CD14-positive monocyte (primary cell): Measurements from ENCODE around the gene GADD45GIP1. TPM values are rescaled to one million over a fixed set of nuclear protein-coding genes. Genes with fewer than 3 reads are reported as not detected.

ENCODE experiments used
- DNase-seq, 3 donors: peaks; one replicate each; pipeline ENCODE4 v3.0.0-alpha.2; 2011 to 2022
- H2AFZ ChIP-seq: 2 replicates; pipeline ENCODE4 v1.6.0; 2012; ENCODE audit warnings: mild to moderate bottlenecking, low read depth, low read length, inconsistent platforms; ENCODE audit not compliant: insufficient read depth, poor library complexity, severe bottlenecking
- H3K27ac ChIP-seq, 2 donors: 1 replicate in 1 of 2; 2 replicates in 1 of 2; pipeline ENCODE4 v1.5.1; 2012 to 2013; ENCODE audit warnings: low read length in 2 of 2, control low read depth in 1 of 2, inconsistent platforms in 1 of 2, low read depth in 1 of 2, mild to moderate bottlenecking in 1 of 2
- H3K27me3 ChIP-seq, 2 donors: one replicate each; pipeline versions ENCODE4 v1.6.0 to v1.6.1; 2011 to 2013; ENCODE audit warnings: low read length in 2 of 2; ENCODE audit not compliant: control insufficient read depth in 2 of 2, insufficient read depth in 2 of 2
- H3K36me3 ChIP-seq, 2 donors: replicated peaks in 1 of 2; 1 replicate in 1 of 2; 2 replicates in 1 of 2; pipeline versions ENCODE4 v1.5.1 to v1.6.1; 2012 to 2013; ENCODE audit warnings: low read length in 2 of 2, control low read depth in 1 of 2, inconsistent platforms in 1 of 2, mild to moderate bottlenecking in 1 of 2; ENCODE audit not compliant: insufficient read depth in 2 of 2, control insufficient read depth in 1 of 2
- H3K4me1 ChIP-seq, 2 donors: 1 replicate in 1 of 2; 2 replicates in 1 of 2; pipeline versions ENCODE4 v1.5.1 to v1.6.1; 2012 to 2013; ENCODE audit warnings: low read length in 2 of 2, control low read depth in 1 of 2, inconsistent platforms in 1 of 2, mild to moderate bottlenecking in 1 of 2, moderate library complexity in 1 of 2; ENCODE audit not compliant: insufficient read depth in 2 of 2, control insufficient read depth in 1 of 2
- H3K4me2 ChIP-seq: replicated peaks from 2 replicates; pipeline ENCODE3; 2012; ENCODE audit warnings: low read length, moderate library complexity, mild to moderate bottlenecking; ENCODE audit not compliant: poor library complexity, severe bottlenecking; ENCODE audit errors: extremely low read depth
- H3K4me3 ChIP-seq, 3 experiments: fragments of 200-600 bp in 1 of 3; sonication (generic) in 1 of 3; replicated peaks in 1 of 3; 1 replicate in 2 of 3; 2 replicates in 1 of 3; pipeline ENCODE4 v1.5.1; 2011 to 2013; ENCODE audit warnings: low read length in 3 of 3, mild to moderate bottlenecking in 3 of 3, control low read depth in 2 of 3, low read depth in 2 of 3, inconsistent platforms in 1 of 3, moderate library complexity in 1 of 3
- H3K79me2 ChIP-seq: 2 replicates; pipeline ENCODE4 v1.6.0; 2012; ENCODE audit warnings: mild to moderate bottlenecking, control low read depth, inconsistent platforms, low read length, moderate library complexity; ENCODE audit not compliant: insufficient read depth
- H3K9ac ChIP-seq: 2 replicates; pipeline ENCODE4 v1.6.0; 2017; ENCODE audit warnings: low read length, mild to moderate bottlenecking; ENCODE audit not compliant: insufficient read depth, poor library complexity, severe bottlenecking
- H3K9me3 ChIP-seq, 2 donors: replicated peaks in 1 of 2; 1 replicate in 1 of 2; 2 replicates in 1 of 2; pipeline versions ENCODE4 v1.5.1 to v1.6.1; 2012 to 2013; ENCODE audit warnings: low read length in 2 of 2, control low read depth in 1 of 2; ENCODE audit not compliant: control insufficient read depth in 1 of 2, insufficient read depth in 1 of 2
- H4K20me1 ChIP-seq: 2 replicates; pipeline ENCODE4 v1.6.0; 2012; ENCODE audit warnings: mild to moderate bottlenecking, low read length, control low read depth, moderate library complexity; ENCODE audit not compliant: insufficient read depth
- H3K27ac Mint-ChIP-seq, 7 donors: one replicate each; pipeline ENCODE4 v1.8.0; 2020; ENCODE audit warnings: mild to moderate bottlenecking in 7 of 7, mixed read lengths in 7 of 7, moderate library complexity in 6 of 7, inconsistent platforms in 2 of 7
- H3K27me3 Mint-ChIP-seq, 3 donors: one replicate each; pipeline ENCODE4 v1.8.0; 2021 to 2022; ENCODE audit warnings: low read depth in 3 of 3, mild to moderate bottlenecking in 3 of 3, mixed read lengths in 3 of 3, moderate library complexity in 3 of 3, inconsistent platforms in 1 of 3
- H3K36me3 Mint-ChIP-seq, 2 donors: one replicate each; pipeline ENCODE4 v1.8.0; 2020; ENCODE audit warnings: mixed read lengths in 2 of 2, inconsistent platforms in 1 of 2, mild to moderate bottlenecking in 1 of 2
- H3K4me1 Mint-ChIP-seq: one replicate; pipeline ENCODE4 v1.8.0; 2020; ENCODE audit warnings: mild to moderate bottlenecking, mixed read lengths
- H3K4me3 Mint-ChIP-seq, 2 donors: one replicate each; pipeline ENCODE4 v1.8.0; 2020; ENCODE audit warnings: mild to moderate bottlenecking in 2 of 2, mixed read lengths in 2 of 2, moderate library complexity in 1 of 2
- H3K9me3 Mint-ChIP-seq, 7 donors: one replicate each; pipeline ENCODE4 v1.8.0; 2020 to 2022; ENCODE audit warnings: mixed read lengths in 7 of 7, mild to moderate bottlenecking in 6 of 7, moderate library complexity in 6 of 7, inconsistent platforms in 2 of 7
- WGBS: methylation state at CpG from one replicate; pipeline ENCODE4 v1.1.5; 2013; ENCODE audit warnings: missing lambda C conversion rate; ENCODE audit not compliant: insufficient coverage; 5-methylcytosine and 5-hydroxymethylcytosine counted together
- intact Hi-C, 2 donors: fragments of 100-400 bp; cut with micrococcal nuclease; formaldehyde crosslinking; loops; one replicate each; pipeline versions ENCODE4 v1.15.0 to v1.15.1; 2023
- polyA plus RNA-seq, 3 donors: library from polyadenylated mRNA; depleted of rRNA in 1 of 3; unstranded in 2 of 3; stranded (reverse) in 1 of 3; fragments of 300-500 nt in 2 of 3; fragments of >200 nt in 1 of 3; fragmentation: Illumina TruSeq in 2 of 3; gene quantifications; 1 replicate in 2 of 3; 2 replicates in 1 of 3; pipeline ENCODE4 v1.2.3, GENCODE V29; 2012 to 2021
- TF ChIP-seq, protein P1 (sequence below): fragments of 200-600 bp; IDR thresholded peaks from one replicate; pipeline ENCODE4 v1.8.0; 2022; ENCODE audit warnings: antibody characterized with exemption, mild to moderate bottlenecking

The GADD45GIP1 gene
- polyA plus RNA-seq, 3 donors = 8.3 to 42.4 (median 31.6) TPM

DNA sequence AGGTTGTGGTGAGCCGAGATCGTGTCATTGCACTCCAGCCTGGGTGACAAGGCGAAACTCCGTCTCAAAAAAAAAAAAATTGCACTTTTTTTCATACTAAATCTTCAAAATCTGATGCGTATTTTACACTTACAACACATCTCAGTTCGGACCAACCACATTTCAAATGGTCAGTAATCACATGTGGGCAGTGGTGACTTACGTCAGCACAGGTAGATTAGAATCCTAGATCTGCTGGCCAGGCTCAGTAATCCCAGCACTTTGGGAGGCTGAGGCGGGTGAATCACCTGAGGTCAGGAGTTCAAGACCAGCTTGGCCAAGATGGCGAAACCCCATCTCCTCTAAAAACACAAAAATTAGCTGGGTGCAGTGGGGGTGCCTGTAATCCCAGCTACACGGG lies 22.0 kb downstream of the GADD45GIP1 start:
- peaks cover 15 to 18% of the 10 kb centered on the region in 2 donors for H3K36me3 Mint-ChIP-seq
- H3K4me1 Mint-ChIP-seq = peaks cover 45% of the 10 kb centered on the region
- H3K79me2 ChIP-seq = peaks cover 59% of the 10 kb centered on the region
- peaks cover 0 to 4% (median 2%) of the 10 kb centered on the region in 3 donors for H3K27me3 Mint-ChIP-seq
- H3K27me3 ChIP-seq = no peaks in the 10 kb centered on the region
- H3K27ac ChIP-seq = no peak overlapping the region
- H2AFZ ChIP-seq = no peak overlapping the region
- no peak overlapping the region for H3K4me3 Mint-ChIP-seq
- H3K9me3 ChIP-seq = no peaks in the 10 kb centered on the region
- no peak for DNase-seq
- 70% methylated on average over 8 of the region's 10 CpGs for WGBS
- intact Hi-C loops = loop anchor here (5.0 to 10.0 kb wide), 2 partner anchors 50 to 143 kb away; partner anchors contain the start of genes DNASE2 (in 1 of the 2), JUNB (in 1 of the 2) and KLF1 (in 1 of the 2)
- H3K4me1 ChIP-seq = peaks cover 48 to 54% of the 10 kb centered on the region in 2 donors
- H3K27ac Mint-ChIP-seq = no peak overlapping the region
- no peak overlapping the region for H3K4me2 ChIP-seq
- H3K9me3 Mint-ChIP-seq = no peaks in the 10 kb centered on the region
- no peak overlapping the region for H3K9ac ChIP-seq
- TF ChIP-seq, protein P1, sequence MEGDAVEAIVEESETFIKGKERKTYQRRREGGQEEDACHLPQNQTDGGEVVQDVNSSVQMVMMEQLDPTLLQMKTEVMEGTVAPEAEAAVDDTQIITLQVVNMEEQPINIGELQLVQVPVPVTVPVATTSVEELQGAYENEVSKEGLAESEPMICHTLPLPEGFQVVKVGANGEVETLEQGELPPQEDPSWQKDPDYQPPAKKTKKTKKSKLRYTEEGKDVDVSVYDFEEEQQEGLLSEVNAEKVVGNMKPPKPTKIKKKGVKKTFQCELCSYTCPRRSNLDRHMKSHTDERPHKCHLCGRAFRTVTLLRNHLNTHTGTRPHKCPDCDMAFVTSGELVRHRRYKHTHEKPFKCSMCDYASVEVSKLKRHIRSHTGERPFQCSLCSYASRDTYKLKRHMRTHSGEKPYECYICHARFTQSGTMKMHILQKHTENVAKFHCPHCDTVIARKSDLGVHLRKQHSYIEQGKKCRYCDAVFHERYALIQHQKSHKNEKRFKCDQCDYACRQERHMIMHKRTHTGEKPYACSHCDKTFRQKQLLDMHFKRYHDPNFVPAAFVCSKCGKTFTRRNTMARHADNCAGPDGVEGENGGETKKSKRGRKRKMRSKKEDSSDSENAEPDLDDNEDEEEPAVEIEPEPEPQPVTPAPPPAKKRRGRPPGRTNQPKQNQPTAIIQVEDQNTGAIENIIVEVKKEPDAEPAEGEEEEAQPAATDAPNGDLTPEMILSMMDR = no peak
- H3K4me3 ChIP-seq = no peak overlapping the region
- peaks cover 10 to 13% of the 10 kb centered on the region in 2 donors for H3K36me3 ChIP-seq
- peaks cover 27% of the 10 kb centered on the region for H4K20me1 ChIP-seq

DNA sequence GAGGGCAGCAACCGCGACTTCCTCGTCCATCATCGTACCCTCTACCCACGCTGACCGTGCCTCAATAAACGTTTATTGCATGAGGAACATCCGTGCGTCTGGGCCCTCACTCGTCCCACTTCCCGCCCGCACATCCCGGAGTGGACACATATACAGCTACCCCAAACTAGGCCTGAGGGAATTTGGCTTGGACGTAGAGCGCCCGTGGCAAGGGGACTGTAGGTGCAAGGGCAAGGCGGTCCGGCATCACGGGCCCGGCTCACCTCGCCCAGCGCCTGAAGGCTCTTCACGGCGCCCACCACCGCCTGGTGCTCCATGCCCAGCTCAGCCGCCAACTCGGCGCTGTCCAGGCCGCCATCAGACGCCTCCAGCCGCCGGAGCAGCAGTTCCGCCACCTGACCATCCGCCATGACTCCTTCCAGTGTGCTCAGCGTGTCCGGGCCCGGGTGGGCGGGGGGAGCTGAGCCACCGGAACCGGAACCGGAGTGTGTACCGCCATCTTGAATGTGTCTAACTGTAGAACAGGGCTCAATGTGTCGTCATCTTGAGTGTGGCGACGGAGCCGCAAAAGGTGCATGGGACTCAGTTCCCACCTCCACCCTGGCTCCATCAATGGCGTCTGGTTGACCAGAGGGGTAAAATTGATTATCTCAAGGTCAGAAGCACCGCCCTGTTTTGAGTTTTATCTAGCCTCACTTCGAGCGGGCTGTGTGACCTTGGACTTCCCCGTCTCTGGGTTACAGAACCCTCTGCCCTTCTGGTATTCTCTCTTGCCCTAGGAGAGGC lies 23.5 kb downstream of the GADD45GIP1 start, which contains the start of gene FARSA:
Gene FARSA (minus strand): TSS at position 425 of the 786 bp plus-strand sequence. CDS start 15 bp downstream, at position 410.
- under 1% methylated on average over 32 of the region's 51 CpGs for WGBS
- peaks cover 32% of the 10 kb centered on the region for H3K4me1 Mint-ChIP-seq

More for the DNA sequence above, 23.5 kb downstream of the GADD45GIP1 start, which contains the start of gene FARSA:
- peak within 1 kb of the TSS; percentile 91 for H2AFZ ChIP-seq
- Mint-ChIP-seq H3K27ac (peak within 1 kb of the TSS; percentile 89 to 96 (median 93)), H3K27me3 (peaks cover 0 to 4% (median 2%) of the 10 kb centered on the region in 3 donors), H3K36me3 (peaks cover 20 to 26% of the 10 kb centered on the region in 2 donors), H3K9me3 (no peaks in the 10 kb centered on the region), H3K4me3 (peak within 1 kb of the TSS; percentile 93 to 98)
- DNase-seq = peak; percentile 90 to 93 (median 90)
- H3K27me3 ChIP-seq = no peaks in the 10 kb centered on the region
- peak within 1 kb of the TSS; percentile 86 for H3K4me2 ChIP-seq
- peaks cover 19 to 24% of the 10 kb centered on the region in 2 donors for H3K36me3 ChIP-seq
- TF ChIP-seq, protein P1 = no peak
- H3K79me2 ChIP-seq = peaks cover 48% of the 10 kb centered on the region
- peaks cover 11% of the 10 kb centered on the region for H4K20me1 ChIP-seq
- H3K27ac ChIP-seq = peak within 1 kb of the TSS; percentile 72 to 89
- H3K9me3 ChIP-seq = no peaks in the 10 kb centered on the region
- peak within 1 kb of the TSS; percentile 90 for H3K9ac ChIP-seq
- peak within 1 kb of the TSS; percentile 86 to 97 (median 91) for H3K4me3 ChIP-seq
- intact Hi-C loops = loop anchor here (5.0 to 10.0 kb wide), 2 partner anchors 41 to 49 kb away; partner anchors contain the start of genes DNASE2 (in 1 of the 2), GCDH (in 1 of the 2) and KLF1 (in 1 of the 2)
- H3K4me1 ChIP-seq = peaks cover 36 to 38% of the 10 kb centered on the region in 2 donors
